ENCODE results near the gene UBE2O.

The UBE2O gene

DNA sequence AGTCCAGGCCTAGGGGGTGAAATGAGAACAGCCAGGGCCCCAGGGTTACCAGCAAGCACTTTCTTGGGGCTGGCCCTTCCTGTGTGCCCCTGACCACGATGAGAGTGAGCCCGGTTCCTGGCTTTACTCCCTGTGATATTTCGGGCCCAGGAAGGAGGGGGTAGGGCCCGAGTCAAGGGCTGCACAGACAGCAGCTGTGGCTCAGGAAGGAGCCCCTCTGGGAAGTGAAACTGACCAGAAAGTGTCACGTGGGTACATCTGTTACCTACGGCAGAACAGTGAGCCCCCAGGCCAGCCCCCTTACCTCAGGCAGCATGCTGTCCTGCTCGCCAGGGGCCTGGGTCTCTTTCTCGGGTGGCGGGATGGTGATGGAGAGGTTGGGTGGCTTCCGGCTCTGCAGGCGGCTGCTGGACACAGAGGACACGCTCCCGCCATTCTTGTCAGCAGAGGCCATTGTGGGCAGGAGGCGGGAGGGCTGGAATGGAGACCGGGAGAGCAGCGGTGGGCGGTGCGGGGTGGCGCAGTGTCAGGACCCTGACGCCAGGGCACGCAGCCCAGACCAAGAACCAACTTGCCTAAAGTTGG is 28.2 kb upstream of the UBE2O start:
- Histone ChIP-seq H3K27ac (ENCODE audit: low read depth, low read length) (no peak overlapping the region), H3K27me3 (ENCODE audit: control insufficient read depth in 1 of 2, insufficient read depth in 2 of 2, low read length in 2 of 2) (no peaks in the 10 kb centered on the region), H3K9me3 (ENCODE audit: low read length) (no peaks in the 10 kb centered on the region), H3K36me3 (ENCODE audit: insufficient read depth, low read length) (no peaks in the 10 kb centered on the region), H3K9ac (ENCODE audit: low read length) (no peak overlapping the region), H3K4me1 (ENCODE audit: insufficient read depth, low read length) (no peaks in the 10 kb centered on the region), H3K4me3 (ENCODE audit: low read depth in 1 of 2, low read length in 2 of 2) (no peak overlapping the region)

DNA sequence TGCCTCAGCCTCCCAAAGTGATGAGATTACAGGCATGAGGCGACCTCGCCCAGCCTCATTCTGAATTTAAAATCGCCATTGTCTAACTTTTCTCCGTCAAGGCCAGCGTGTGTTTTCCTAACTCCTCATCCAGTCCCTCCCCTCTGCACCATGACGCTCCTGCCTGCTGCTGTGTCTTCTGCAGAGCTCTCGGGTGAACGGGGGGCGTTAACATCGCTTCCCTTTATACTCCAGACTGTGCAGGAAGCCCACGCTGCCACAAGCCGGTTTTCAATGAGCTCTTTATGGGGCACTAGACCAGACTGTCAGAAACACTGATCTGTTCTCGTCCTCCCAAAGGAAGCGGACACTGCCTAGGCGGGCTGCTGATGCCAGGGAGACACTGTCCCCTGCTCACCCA is 27.7 kb upstream of the UBE2O start:
- H3K36me3 ChIP-seq (ENCODE audit: insufficient read depth, low read length), result no peaks in the 10 kb centered on the region
- no peak overlapping the region for H3K4me3 ChIP-seq (ENCODE audit: low read depth in 1 of 2, low read length in 2 of 2)

GRCh38 chr17:76479515-76480060 is 26.6 kb upstream of the UBE2O start:
- H3K9ac ChIP-seq (ENCODE audit: low read length), result no peak overlapping the region
- H3K4me3 ChIP-seq (ENCODE audit: low read depth in 1 of 2, low read length in 2 of 2), result no peak overlapping the region
- H3K27ac ChIP-seq (ENCODE audit: low read depth, low read length), result no peak overlapping the region
- H3K4me1 ChIP-seq (ENCODE audit: insufficient read depth, low read length), result no peaks in the 10 kb centered on the region
- H3K36me3 ChIP-seq (ENCODE audit: insufficient read depth, low read length), result no peaks in the 10 kb centered on the region
- H3K27me3 ChIP-seq (ENCODE audit: control insufficient read depth in 1 of 2, insufficient read depth in 2 of 2, low read length in 2 of 2), result no peaks in the 10 kb centered on the region
- H3K9me3 ChIP-seq (ENCODE audit: low read length), result no peaks in the 10 kb centered on the region

More for the DNA sequence above, 27.7 kb upstream of the UBE2O start:
- Histone ChIP-seq H3K27ac (ENCODE audit: low read depth, low read length) (no peak overlapping the region), H3K27me3 (ENCODE audit: control insufficient read depth in 1 of 2, insufficient read depth in 2 of 2, low read length in 2 of 2) (no peaks in the 10 kb centered on the region), H3K4me1 (ENCODE audit: insufficient read depth, low read length) (no peaks in the 10 kb centered on the region), H3K9me3 (ENCODE audit: low read length) (no peaks in the 10 kb centered on the region), H3K9ac (ENCODE audit: low read length) (no peak overlapping the region)

- H3K9ac ChIP-seq (ENCODE audit: low read length), result no peak overlapping the region
- no peaks in the 10 kb centered on the region for H3K9me3 ChIP-seq (ENCODE audit: low read length)
- no peak overlapping the region for H3K4me3 ChIP-seq (ENCODE audit: low read depth in 1 of 2, low read length in 2 of 2)
- no peaks in the 10 kb centered on the region for H3K36me3 ChIP-seq (ENCODE audit: insufficient read depth, low read length)
- H3K4me1 ChIP-seq (ENCODE audit: insufficient read depth, low read length), result no peaks in the 10 kb centered on the region
- no peaks in the 10 kb centered on the region for H3K27me3 ChIP-seq (ENCODE audit: control insufficient read depth in 1 of 2, insufficient read depth in 2 of 2, low read length in 2 of 2)
- H3K27ac ChIP-seq (ENCODE audit: low read depth, low read length), result no peak overlapping the region
Measured at GRCh38 chr17:76478730-76479514, 26.0 kb upstream of the UBE2O start.

DNA sequence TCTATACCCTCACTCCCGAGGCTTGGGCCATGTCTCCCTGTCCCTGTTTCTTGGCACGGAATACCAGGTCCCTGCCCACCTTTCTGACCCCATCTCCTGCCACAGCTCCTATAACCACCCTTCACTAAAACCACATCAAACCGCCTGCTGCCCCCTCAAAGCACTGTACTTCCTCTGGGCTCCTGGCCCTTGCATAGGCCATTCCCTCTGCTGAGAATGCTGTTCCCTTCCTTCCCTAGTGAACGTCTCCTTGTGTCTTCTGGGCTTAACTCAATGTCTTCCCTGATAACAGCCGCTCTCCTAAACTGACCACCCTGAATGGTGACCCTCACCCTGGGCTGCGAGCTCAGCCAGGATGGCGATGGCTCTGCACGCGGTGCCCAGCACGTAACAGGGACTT is 25.1 kb upstream of the UBE2O start:
- no peaks in the 10 kb centered on the region for H3K9me3 ChIP-seq (ENCODE audit: low read length)
- H3K27ac ChIP-seq (ENCODE audit: low read depth, low read length), result no peak overlapping the region
- H3K4me1 ChIP-seq (ENCODE audit: insufficient read depth, low read length), result no peaks in the 10 kb centered on the region
- H3K27me3 ChIP-seq (ENCODE audit: control insufficient read depth in 1 of 2, insufficient read depth in 2 of 2, low read length in 2 of 2), result no peaks in the 10 kb centered on the region
- H3K36me3 ChIP-seq (ENCODE audit: insufficient read depth, low read length), result no peaks in the 10 kb centered on the region
- H3K4me3 ChIP-seq (ENCODE audit: low read depth in 1 of 2, low read length in 2 of 2), result no peak overlapping the region
- no peak overlapping the region for H3K9ac ChIP-seq (ENCODE audit: low read length)

GRCh38 chr17:76477576-76477975 is 24.6 kb upstream of the UBE2O start:
- no peak overlapping the region for H3K4me3 ChIP-seq (ENCODE audit: low read depth in 1 of 2, low read length in 2 of 2)
- no peaks in the 10 kb centered on the region for H3K27me3 ChIP-seq (ENCODE audit: control insufficient read depth in 1 of 2, insufficient read depth in 2 of 2, low read length in 2 of 2)
- H3K9ac ChIP-seq (ENCODE audit: low read length), result no peak overlapping the region
- H3K9me3 ChIP-seq (ENCODE audit: low read length), result no peaks in the 10 kb centered on the region
- no peaks in the 10 kb centered on the region for H3K4me1 ChIP-seq (ENCODE audit: insufficient read depth, low read length)
- H3K36me3 ChIP-seq (ENCODE audit: insufficient read depth, low read length), result no peaks in the 10 kb centered on the region
- H3K27ac ChIP-seq (ENCODE audit: low read depth, low read length), result no peak overlapping the region

- Histone ChIP-seq H3K4me1 (ENCODE audit: insufficient read depth, low read length) (no peaks in the 10 kb centered on the region), H3K36me3 (ENCODE audit: insufficient read depth, low read length) (no peaks in the 10 kb centered on the region), H3K9ac (ENCODE audit: low read length) (no peak overlapping the region), H3K27me3 (ENCODE audit: control insufficient read depth in 1 of 2, insufficient read depth in 2 of 2, low read length in 2 of 2) (no peaks in the 10 kb centered on the region), H3K27ac (ENCODE audit: low read depth, low read length) (no peak overlapping the region), H3K4me3 (ENCODE audit: low read depth in 1 of 2, low read length in 2 of 2) (no peak overlapping the region), H3K9me3 (ENCODE audit: low read length) (no peaks in the 10 kb centered on the region)
Measured at GRCh38 chr17:76476736-76477135, 23.8 kb upstream of the UBE2O start.

- Histone ChIP-seq H3K4me3 (ENCODE audit: low read depth in 1 of 2, low read length in 2 of 2) (no peak overlapping the region), H3K36me3 (ENCODE audit: insufficient read depth, low read length) (no peaks in the 10 kb centered on the region), H3K4me1 (ENCODE audit: insufficient read depth, low read length) (no peaks in the 10 kb centered on the region), H3K9ac (ENCODE audit: low read length) (no peak overlapping the region), H3K27ac (ENCODE audit: low read depth, low read length) (no peak overlapping the region), H3K27me3 (ENCODE audit: control insufficient read depth in 1 of 2, insufficient read depth in 2 of 2, low read length in 2 of 2) (no peaks in the 10 kb centered on the region), H3K9me3 (ENCODE audit: low read length) (no peaks in the 10 kb centered on the region)
Measured at GRCh38 chr17:76475302-76475701, 22.4 kb upstream of the UBE2O start.

GRCh38 chr17:76474894-76475293 is 21.9 kb upstream of the UBE2O start:
- Histone ChIP-seq H3K4me1 (ENCODE audit: insufficient read depth, low read length) (no peaks in the 10 kb centered on the region), H3K4me3 (ENCODE audit: low read depth in 1 of 2, low read length in 2 of 2) (no peak overlapping the region), H3K9ac (ENCODE audit: low read length) (no peak overlapping the region), H3K36me3 (ENCODE audit: insufficient read depth, low read length) (no peaks in the 10 kb centered on the region), H3K27ac (ENCODE audit: low read depth, low read length) (no peak overlapping the region), H3K27me3 (ENCODE audit: control insufficient read depth in 1 of 2, insufficient read depth in 2 of 2, low read length in 2 of 2) (no peaks in the 10 kb centered on the region), H3K9me3 (ENCODE audit: low read length) (no peaks in the 10 kb centered on the region)

- Histone ChIP-seq H3K27ac (ENCODE audit: low read depth, low read length) (no peak overlapping the region), H3K9me3 (ENCODE audit: low read length) (no peaks in the 10 kb centered on the region), H3K4me1 (ENCODE audit: insufficient read depth, low read length) (no peaks in the 10 kb centered on the region), H3K27me3 (ENCODE audit: control insufficient read depth in 1 of 2, insufficient read depth in 2 of 2, low read length in 2 of 2) (no peaks in the 10 kb centered on the region), H3K4me3 (ENCODE audit: low read depth in 1 of 2, low read length in 2 of 2) (no peak overlapping the region), H3K9ac (ENCODE audit: low read length) (no peak overlapping the region), H3K36me3 (ENCODE audit: insufficient read depth, low read length) (no peaks in the 10 kb centered on the region)
Measured at GRCh38 chr17:76474238-76474637, 21.3 kb upstream of the UBE2O start.

- H3K4me3 ChIP-seq (ENCODE audit: low read depth in 1 of 2, low read length in 2 of 2), result no peak overlapping the region
- H3K36me3 ChIP-seq (ENCODE audit: insufficient read depth, low read length), result no peaks in the 10 kb centered on the region
- no peak overlapping the region for H3K27ac ChIP-seq (ENCODE audit: low read depth, low read length)
Measured at GRCh38 chr17:76473541-76473985, 20.6 kb upstream of the UBE2O start.

More at GRCh38 chr17:76473541-76473985, 20.6 kb upstream of the UBE2O start:
- H3K9ac ChIP-seq (ENCODE audit: low read length), result no peak overlapping the region
- H3K9me3 ChIP-seq (ENCODE audit: low read length), result no peaks in the 10 kb centered on the region
- no peaks in the 10 kb centered on the region for H3K27me3 ChIP-seq (ENCODE audit: control insufficient read depth in 1 of 2, insufficient read depth in 2 of 2, low read length in 2 of 2)
- no peaks in the 10 kb centered on the region for H3K4me1 ChIP-seq (ENCODE audit: insufficient read depth, low read length)
